Activated naive CD8-positive, alpha-beta T cell treated with anti-CD3 and anti-CD28 coated beads for 36 hours (primary cell): ENCODE results near the gene EXOSC9. TPM values are rescaled to one million over a fixed set of nuclear protein-coding genes. Genes with fewer than 3 reads are reported as not detected.

Experiments used
- DNase-seq: peaks from one replicate; pipeline ENCODE4 v3.0.0; 2021
- H3K27ac Mint-ChIP-seq: one replicate; pipeline ENCODE4 v1.8.0; 2022; ENCODE audit warnings: mild to moderate bottlenecking, moderate library complexity, mixed read lengths
- H3K27me3 Mint-ChIP-seq: one replicate; pipeline ENCODE4 v1.8.0; 2022; ENCODE audit warnings: mild to moderate bottlenecking, mixed read lengths
- H3K36me3 Mint-ChIP-seq: one replicate; pipeline ENCODE4 v1.8.0; 2021; ENCODE audit warnings: mild to moderate bottlenecking, mixed read lengths
- H3K4me1 Mint-ChIP-seq: one replicate; pipeline ENCODE4 v1.8.0; 2021; ENCODE audit warnings: mixed read lengths
- H3K4me3 Mint-ChIP-seq: one replicate; pipeline ENCODE4 v1.8.0; 2022; ENCODE audit warnings: mild to moderate bottlenecking, moderate library complexity, mixed read lengths
- H3K9me3 Mint-ChIP-seq: one replicate; pipeline ENCODE4 v1.8.0; 2022; ENCODE audit warnings: mixed read lengths
- total RNA-seq, 2 experiments: library from RNA; stranded (reverse); gene quantifications; one replicate each; pipeline ENCODE4 v1.2.3, GENCODE V29; 2021

The EXOSC9 gene
- total RNA-seq, 2 experiments from 2014 or later = 96.1 to 97.4 TPM

- Mint-ChIP-seq H3K36me3 (no peaks in the 10 kb centered on the region), H3K27me3 (peaks cover 29% of the 10 kb centered on the region), H3K4me1 (no peaks in the 10 kb centered on the region), H3K4me3 (no peak overlapping the region), H3K27ac (no peak overlapping the region), H3K9me3 (peaks cover 2% of the 10 kb centered on the region)
- no peak for DNase-seq
Observed at GRCh38 chr4:121778991-121779628, 22.0 kb upstream of the EXOSC9 start.

GRCh38 chr4:121783210-121783609 is 17.9 kb upstream of the EXOSC9 start:
- Mint-ChIP-seq H3K27ac (no peak overlapping the region), H3K9me3 (peaks cover 2% of the 10 kb centered on the region), H3K36me3 (no peaks in the 10 kb centered on the region), H3K27me3 (peaks cover 54% of the 10 kb centered on the region), H3K4me1 (no peaks in the 10 kb centered on the region), H3K4me3 (no peak overlapping the region)
- no peak for DNase-seq

DNA sequence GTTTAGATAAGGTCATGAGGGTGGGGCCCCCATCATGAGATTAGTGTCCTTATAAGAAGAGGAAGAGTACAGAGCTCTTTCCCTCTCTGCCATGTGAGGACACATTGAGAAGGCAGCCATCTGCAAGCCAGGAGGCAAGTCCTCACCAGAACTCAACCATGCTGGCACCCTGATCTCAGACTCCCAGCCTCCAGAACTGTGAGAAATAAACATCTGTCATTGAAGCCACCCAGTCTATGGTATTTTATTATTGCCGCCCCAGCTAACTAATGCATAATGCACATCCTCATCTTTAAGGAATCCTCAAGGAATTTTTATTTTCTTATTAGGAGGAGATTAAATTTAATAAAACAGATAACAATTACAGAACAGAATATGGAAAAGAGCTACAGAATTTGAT is 16.7 kb upstream of the EXOSC9 start:
- H3K4me1 Mint-ChIP-seq = peaks cover 4% of the 10 kb centered on the region
- no peak for DNase-seq
- no peaks in the 10 kb centered on the region for H3K36me3 Mint-ChIP-seq
- peaks cover 2% of the 10 kb centered on the region for H3K9me3 Mint-ChIP-seq
- H3K27ac Mint-ChIP-seq = no peak overlapping the region
- H3K27me3 Mint-ChIP-seq = peaks cover 64% of the 10 kb centered on the region
- no peak overlapping the region for H3K4me3 Mint-ChIP-seq

GRCh38 chr4:121784975-121785374 is 16.1 kb upstream of the EXOSC9 start:
- Mint-ChIP-seq H3K4me3 (no peak overlapping the region), H3K9me3 (peaks cover 2% of the 10 kb centered on the region), H3K4me1 (peaks cover 4% of the 10 kb centered on the region), H3K27ac (no peak overlapping the region), H3K36me3 (no peaks in the 10 kb centered on the region), H3K27me3 (peaks cover 64% of the 10 kb centered on the region)
- no peak for DNase-seq

- peaks cover 2% of the 10 kb centered on the region for H3K9me3 Mint-ChIP-seq
- peaks cover 61% of the 10 kb centered on the region for H3K27me3 Mint-ChIP-seq
- no peak overlapping the region for H3K27ac Mint-ChIP-seq
- no peak for DNase-seq
- H3K36me3 Mint-ChIP-seq = no peaks in the 10 kb centered on the region
- H3K4me1 Mint-ChIP-seq = peaks cover 6% of the 10 kb centered on the region
- H3K4me3 Mint-ChIP-seq = no peak overlapping the region
Observed at GRCh38 chr4:121785479-121785878, 15.6 kb upstream of the EXOSC9 start.

DNA sequence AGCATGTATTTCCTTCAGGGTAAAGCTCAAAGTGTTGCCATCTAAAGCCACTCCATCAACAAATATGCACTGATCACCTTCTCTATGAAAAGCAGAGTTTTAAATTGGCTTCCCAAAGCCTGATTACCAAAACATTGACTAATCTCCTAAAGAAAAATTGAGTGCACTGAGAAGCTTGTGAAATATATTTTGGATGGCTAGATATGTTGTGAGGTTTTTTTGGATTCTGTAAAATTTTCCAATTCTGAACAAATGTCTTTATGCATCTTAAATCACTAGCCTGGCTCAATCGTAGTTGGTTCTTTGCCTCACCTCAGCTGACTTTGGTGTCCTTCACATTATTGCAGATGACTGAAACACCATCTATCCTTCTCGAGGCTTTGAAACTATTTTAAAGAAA is 14.9 kb upstream of the EXOSC9 start:
- peaks cover 2% of the 10 kb centered on the region for H3K9me3 Mint-ChIP-seq
- H3K27ac Mint-ChIP-seq = no peak overlapping the region
- DNase-seq = no peak

DNA sequence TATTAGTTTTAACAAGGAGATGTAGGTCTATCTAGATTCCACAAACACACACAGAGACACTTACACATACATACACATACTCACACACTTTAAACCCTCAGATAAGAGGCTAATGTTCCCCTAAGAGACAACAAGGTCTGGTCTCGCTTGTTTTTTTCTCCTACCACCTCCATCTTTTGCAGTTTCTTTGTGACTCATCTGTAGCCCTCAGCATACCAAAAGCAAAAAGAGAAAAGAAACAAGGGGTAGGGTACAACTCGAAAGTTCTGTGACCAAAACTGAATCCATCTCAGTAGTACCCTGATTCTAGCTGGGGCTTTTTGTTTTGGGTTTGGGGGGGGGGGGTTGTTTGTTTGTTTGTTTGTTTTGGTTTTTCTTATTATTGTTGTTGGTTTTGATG is 12.2 kb upstream of the EXOSC9 start:
- peaks cover 44% of the 10 kb centered on the region for H3K27me3 Mint-ChIP-seq
- peaks cover 8% of the 10 kb centered on the region for H3K4me1 Mint-ChIP-seq
- no peaks in the 10 kb centered on the region for H3K36me3 Mint-ChIP-seq
- no peak overlapping the region for H3K4me3 Mint-ChIP-seq
- H3K27ac Mint-ChIP-seq = no peak overlapping the region
- peaks cover under 1% of the 10 kb centered on the region for H3K9me3 Mint-ChIP-seq
- no peak for DNase-seq

More for the DNA sequence above, 14.9 kb upstream of the EXOSC9 start:
- Mint-ChIP-seq H3K4me1 (peaks cover 7% of the 10 kb centered on the region), H3K27me3 (peaks cover 53% of the 10 kb centered on the region), H3K36me3 (no peaks in the 10 kb centered on the region), H3K4me3 (no peak overlapping the region)

- DNase-seq = no peak
- Mint-ChIP-seq H3K4me1 (peaks cover 8% of the 10 kb centered on the region), H3K36me3 (no peaks in the 10 kb centered on the region), H3K9me3 (no peaks in the 10 kb centered on the region), H3K27ac (no peak overlapping the region), H3K27me3 (peaks cover 42% of the 10 kb centered on the region), H3K4me3 (no peak overlapping the region)
Observed at GRCh38 chr4:121789455-121789854, 11.7 kb upstream of the EXOSC9 start.

GRCh38 chr4:121789960-121790829 is 10.9 kb upstream of the EXOSC9 start:
- H3K4me3 Mint-ChIP-seq = no peak overlapping the region
- no peak overlapping the region for H3K27ac Mint-ChIP-seq
- DNase-seq = no peak
- H3K36me3 Mint-ChIP-seq = no peaks in the 10 kb centered on the region
- H3K27me3 Mint-ChIP-seq = peaks cover 41% of the 10 kb centered on the region
- H3K4me1 Mint-ChIP-seq = peaks cover 8% of the 10 kb centered on the region
- H3K9me3 Mint-ChIP-seq = no peaks in the 10 kb centered on the region

DNA sequence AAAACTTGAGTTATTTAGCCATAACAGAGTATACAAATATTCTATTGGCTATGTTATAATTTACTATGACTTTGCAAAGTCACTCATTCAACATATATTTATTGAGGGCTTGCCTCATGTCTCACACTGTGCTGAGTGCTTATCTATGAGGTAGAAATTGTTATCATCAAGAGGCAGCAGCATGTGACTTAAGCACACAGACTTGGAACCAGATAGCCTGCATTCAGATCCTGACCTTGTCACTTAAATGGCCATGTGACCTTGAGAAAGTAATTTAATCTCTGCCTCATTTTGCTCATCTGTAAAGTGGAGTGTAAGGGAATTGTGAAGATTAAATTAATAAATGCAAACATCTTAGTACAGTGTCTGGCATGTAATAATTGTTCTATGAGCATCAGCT is 10.1 kb upstream of the EXOSC9 start:
- H3K4me3 Mint-ChIP-seq = no peak overlapping the region
- no peak overlapping the region for H3K27ac Mint-ChIP-seq

GRCh38 chr4:121791481-121791880 is 9.6 kb upstream of the EXOSC9 start:
- Mint-ChIP-seq H3K4me3 (no peak overlapping the region), H3K4me1 (peaks cover 13% of the 10 kb centered on the region), H3K9me3 (no peaks in the 10 kb centered on the region)

More for the DNA sequence above, 10.1 kb upstream of the EXOSC9 start:
- no peak for DNase-seq
- Mint-ChIP-seq H3K27me3 (peaks cover 40% of the 10 kb centered on the region), H3K9me3 (no peaks in the 10 kb centered on the region), H3K36me3 (no peaks in the 10 kb centered on the region), H3K4me1 (peaks cover 12% of the 10 kb centered on the region)

GRCh38 chr4:121792966-121793365 is 8.2 kb upstream of the EXOSC9 start:
- Mint-ChIP-seq H3K4me3 (no peak overlapping the region), H3K4me1 (peaks cover 13% of the 10 kb centered on the region), H3K27me3 (peaks cover 31% of the 10 kb centered on the region), H3K36me3 (no peaks in the 10 kb centered on the region), H3K27ac (no peak overlapping the region), H3K9me3 (no peaks in the 10 kb centered on the region)
- no peak for DNase-seq

More at GRCh38 chr4:121791481-121791880, 9.6 kb upstream of the EXOSC9 start:
- no peak overlapping the region for H3K27ac Mint-ChIP-seq
- H3K27me3 Mint-ChIP-seq = peaks cover 40% of the 10 kb centered on the region
- no peaks in the 10 kb centered on the region for H3K36me3 Mint-ChIP-seq
- DNase-seq = no peak

DNA sequence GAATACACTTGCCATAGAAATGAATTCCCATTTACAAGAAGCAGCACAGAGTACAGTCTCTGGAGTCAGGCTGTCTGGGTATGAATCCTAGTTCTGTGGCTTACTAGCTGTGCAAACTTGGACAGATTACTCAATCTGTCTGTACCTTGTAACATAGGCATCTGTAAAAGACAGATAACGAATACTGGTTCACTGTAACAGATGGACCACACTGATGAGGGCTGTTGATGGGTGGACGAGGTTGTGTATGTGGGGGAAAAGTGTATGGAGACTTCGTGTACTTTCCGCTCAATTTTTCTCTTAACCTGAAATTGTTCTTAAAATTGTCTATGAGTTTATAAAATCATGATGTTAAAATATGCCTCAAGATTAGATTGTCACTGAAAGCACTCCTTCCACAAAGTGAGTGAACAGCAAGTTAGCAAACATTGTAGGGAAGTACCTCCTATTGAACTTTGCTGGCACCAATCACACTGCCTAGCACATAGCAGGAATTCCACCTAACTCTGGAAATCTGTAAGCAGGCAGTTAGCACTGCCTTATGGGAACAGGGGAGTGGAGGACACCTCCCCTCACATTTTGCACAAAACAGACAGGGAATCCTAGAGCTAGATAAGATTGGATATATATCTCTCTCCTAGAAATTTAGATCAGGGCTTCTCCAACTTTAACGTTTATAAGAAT is 6.5 kb upstream of the EXOSC9 start:
- Mint-ChIP-seq H3K36me3 (no peaks in the 10 kb centered on the region), H3K27me3 (peaks cover 17% of the 10 kb centered on the region), H3K4me3 (no peak overlapping the region), H3K4me1 (peaks cover 16% of the 10 kb centered on the region), H3K27ac (no peak overlapping the region), H3K9me3 (no peaks in the 10 kb centered on the region)
- DNase-seq = no peak

GRCh38 chr4:121796283-121796682 is 4.8 kb upstream of the EXOSC9 start:
- Mint-ChIP-seq H3K4me1 (peaks cover 25% of the 10 kb centered on the region), H3K27ac (no peak overlapping the region), H3K27me3 (peaks cover 16% of the 10 kb centered on the region), H3K36me3 (no peaks in the 10 kb centered on the region), H3K9me3 (no peaks in the 10 kb centered on the region), H3K4me3 (no peak overlapping the region)
- no peak for DNase-seq

GRCh38 chr4:121799208-121799823 is 1.8 kb upstream of the EXOSC9 start:
- Mint-ChIP-seq H3K4me1 (peaks cover 33% of the 10 kb centered on the region), H3K36me3 (peaks cover 14% of the 10 kb centered on the region), H3K27ac (peak overlapping the region; percentile 97), H3K27me3 (peaks cover 10% of the 10 kb centered on the region), H3K4me3 (peak overlapping the region; percentile 32), H3K9me3 (no peaks in the 10 kb centered on the region)
- no peak for DNase-seq
